PC-3 (cell line): Measurements from ENCODE around the gene COL8A1.

Experiments
- CTCF ChIP-seq: fragments of 300-600 bp; sonication (generic); conservative IDR thresholded peaks from 2 replicates; pipeline ENCODE4 v1.5.1; 2017; ENCODE audit warnings: antibody characterized with exemption, low read depth, mild to moderate bottlenecking, low read length
- EZH2 ChIP-seq: fragments of 300-600 bp; sonication (generic); IDR thresholded peaks from one replicate; pipeline ENCODE4 v1.6.1; 2017; ENCODE audit warnings: antibody characterized with exemption, mild to moderate bottlenecking, low read length; ENCODE audit not compliant: unreplicated experiment

GRCh38 chr3:99697250-99697649 is 58.9 kb downstream of the COL8A1 start:
- TF ChIP-seq CTCF (no peak), EZH2 (no peak)
